ENCODE results near the gene SETBP1.
A peak's percentile ranks its signal among the peaks of the same experiment; 100 is the strongest.
"Not testable (repeated sequence)": the region's sequence is repeated elsewhere in the genome, so short reads cannot be mapped to it uniquely, and the experiment has no call there.

The SETBP1 gene

GRCh38 chr18:44796429-44797428 lies 116.0 kb downstream of the SETBP1 start:
- DNase-seq: no peak

GRCh38 chr18:44798433-44799048 lies 117.9 kb downstream of the SETBP1 start:
- no peak for DNase-seq

- peak; percentile 37 for DNase-seq
These were observed 118.8 kb downstream of the SETBP1 start for GRCh38 chr18:44799382-44799906.

- DNase-seq: no peak
These were observed 119.3 kb downstream of the SETBP1 start for GRCh38 chr18:44799907-44800421.

GRCh38 chr18:44800766-44801165 lies 120.1 kb downstream of the SETBP1 start:
- not testable (repeated sequence) for DNase-seq

GRCh38 chr18:44801781-44802180 lies 121.1 kb downstream of the SETBP1 start:
- DNase-seq: no peak

GRCh38 chr18:44802508-44802907 lies 121.8 kb downstream of the SETBP1 start:
- no peak for DNase-seq

GRCh38 chr18:44803019-44803650 lies 122.4 kb downstream of the SETBP1 start:
- DNase-seq: no peak

GRCh38 chr18:44804033-44804432 lies 123.3 kb downstream of the SETBP1 start:
- no peak for DNase-seq

GRCh38 chr18:44805176-44805575 lies 124.5 kb downstream of the SETBP1 start:
- no peak for DNase-seq

- no peak for DNase-seq
These were observed 125.0 kb downstream of the SETBP1 start for GRCh38 chr18:44805643-44806042.

- no peak for DNase-seq
These were observed 127.1 kb downstream of the SETBP1 start for GRCh38 chr18:44807766-44808165.

- DNase-seq: no peak
These were observed 131.0 kb downstream of the SETBP1 start for GRCh38 chr18:44811572-44812125.

GRCh38 chr18:44812426-44812825 lies 131.7 kb downstream of the SETBP1 start:
- no peak for DNase-seq

- DNase-seq: no peak
These were observed 132.9 kb downstream of the SETBP1 start for GRCh38 chr18:44813586-44813985.

- DNase-seq: no peak
These were observed 134.4 kb downstream of the SETBP1 start for GRCh38 chr18:44815108-44815507.

GRCh38 chr18:44816050-44816449 lies 135.4 kb downstream of the SETBP1 start:
- DNase-seq: no peak

- DNase-seq: no peak
These were observed 135.8 kb downstream of the SETBP1 start for GRCh38 chr18:44816477-44816876.

GRCh38 chr18:44817831-44818473 lies 137.3 kb downstream of the SETBP1 start:
- no peak for DNase-seq

GRCh38 chr18:44818668-44819403 lies 138.1 kb downstream of the SETBP1 start:
- DNase-seq: peak; percentile 23

- no peak for DNase-seq
These were observed 139.3 kb downstream of the SETBP1 start for GRCh38 chr18:44819944-44820510.
